Rectal smooth muscle tissue (tissue), 1 donor: ENCODE data around the gene ZRSR2.
"Not testable (repeated sequence)": the region's sequence is repeated elsewhere in the genome, so short reads cannot be mapped to it uniquely, and the experiment has no call there.

Experiments used
- H3K27ac ChIP-seq: one replicate; pipeline ENCODE4 v1.7.0; 2013; ENCODE audit warnings: low read depth, low read length, inconsistent platforms
- H3K27me3 ChIP-seq: one replicate; pipeline ENCODE4 v1.7.0; 2013; ENCODE audit warnings: low read length; ENCODE audit not compliant: control insufficient read depth, insufficient read depth
- H3K36me3 ChIP-seq: one replicate; pipeline ENCODE4 v1.7.0; 2013; ENCODE audit warnings: low read length; ENCODE audit not compliant: control insufficient read depth, insufficient read depth
- H3K4me1 ChIP-seq: one replicate; pipeline ENCODE4 v1.7.0; 2013; ENCODE audit warnings: low read length; ENCODE audit not compliant: control insufficient read depth, insufficient read depth
- H3K4me3 ChIP-seq: one replicate; pipeline ENCODE4 v1.7.0; 2013; ENCODE audit warnings: low read length
- H3K9ac ChIP-seq: one replicate; pipeline ENCODE4 v1.7.0; 2013; ENCODE audit warnings: low read length

Gene ZRSR2

GRCh38 chrX:15759886-15760285, 30.4 kb upstream of the ZRSR2 start:
- H3K4me1 ChIP-seq, H3K4me3 ChIP-seq, H3K36me3 ChIP-seq, H3K9ac ChIP-seq, H3K27ac ChIP-seq, H3K27me3 ChIP-seq: not testable (repeated sequence)

- Histone ChIP-seq H3K27ac (no peak overlapping the region), H3K4me1 (no peaks in the 10 kb centered on the region), H3K9ac (no peak overlapping the region), H3K4me3 (no peak overlapping the region), H3K36me3 (no peaks in the 10 kb centered on the region), H3K27me3 (no peaks in the 10 kb centered on the region)
Observed at GRCh38 chrX:15761564-15762191, 28.6 kb upstream of the ZRSR2 start.

GRCh38 chrX:15769300-15769954, 20.9 kb upstream of the ZRSR2 start:
- H3K36me3 ChIP-seq: no peaks in the 10 kb centered on the region
- no peaks in the 10 kb centered on the region for H3K4me1 ChIP-seq
- H3K27ac ChIP-seq: no peak overlapping the region

GRCh38 chrX:15781961-15782699, 8.2 kb upstream of the ZRSR2 start:
- Histone ChIP-seq H3K4me3 (no peak overlapping the region), H3K27ac (no peak overlapping the region), H3K36me3 (no peaks in the 10 kb centered on the region), H3K4me1 (no peaks in the 10 kb centered on the region), H3K27me3 (no peaks in the 10 kb centered on the region), H3K9ac (no peak overlapping the region)

More at GRCh38 chrX:15769300-15769954, 20.9 kb upstream of the ZRSR2 start:
- no peaks in the 10 kb centered on the region for H3K27me3 ChIP-seq
- no peak overlapping the region for H3K9ac ChIP-seq
- H3K4me3 ChIP-seq: no peak overlapping the region

- H3K4me3 ChIP-seq: no peak overlapping the region
- no peak overlapping the region for H3K27ac ChIP-seq
- no peaks in the 10 kb centered on the region for H3K36me3 ChIP-seq
- H3K9ac ChIP-seq: no peak overlapping the region
- H3K4me1 ChIP-seq: no peaks in the 10 kb centered on the region
- H3K27me3 ChIP-seq: no peaks in the 10 kb centered on the region
Observed at GRCh38 chrX:15785176-15785750, 5.0 kb upstream of the ZRSR2 start.

GRCh38 chrX:15786915-15787314, 3.4 kb upstream of the ZRSR2 start:
- H3K27ac ChIP-seq: no peak overlapping the region
- H3K4me3 ChIP-seq: no peak overlapping the region
- no peaks in the 10 kb centered on the region for H3K27me3 ChIP-seq
- no peaks in the 10 kb centered on the region for H3K4me1 ChIP-seq
- no peaks in the 10 kb centered on the region for H3K36me3 ChIP-seq
- no peak overlapping the region for H3K9ac ChIP-seq

- Histone ChIP-seq H3K36me3 (no peaks in the 10 kb centered on the region), H3K27me3 (no peaks in the 10 kb centered on the region), H3K4me1 (no peaks in the 10 kb centered on the region), H3K4me3 (peak overlapping the region; percentile 76), H3K9ac (peak overlapping the region; percentile 16), H3K27ac (peak overlapping the region; percentile 33)
Observed at GRCh38 chrX:15790769-15791290, 546 bp downstream of the ZRSR2 start.

GRCh38 chrX:15797707-15798106, 7.4 kb downstream of the ZRSR2 start:
- H3K4me1 ChIP-seq: no peaks in the 10 kb centered on the region
- H3K36me3 ChIP-seq: no peaks in the 10 kb centered on the region
- H3K27me3 ChIP-seq: no peaks in the 10 kb centered on the region
- no peak overlapping the region for H3K9ac ChIP-seq
- no peak overlapping the region for H3K27ac ChIP-seq
- H3K4me3 ChIP-seq: no peak overlapping the region

GRCh38 chrX:15804563-15804962, 14.3 kb downstream of the ZRSR2 start:
- no peak overlapping the region for H3K9ac ChIP-seq
- no peaks in the 10 kb centered on the region for H3K4me1 ChIP-seq
- H3K36me3 ChIP-seq: peaks cover 11% of the 10 kb centered on the region
- H3K4me3 ChIP-seq: no peak overlapping the region
- H3K27me3 ChIP-seq: no peaks in the 10 kb centered on the region
- H3K27ac ChIP-seq: no peak overlapping the region

GRCh38 chrX:15808254-15808653, 18.0 kb downstream of the ZRSR2 start:
- H3K9ac ChIP-seq: no peak overlapping the region
- H3K4me3 ChIP-seq: no peak overlapping the region
- no peaks in the 10 kb centered on the region for H3K27me3 ChIP-seq
- H3K36me3 ChIP-seq: peaks cover 16% of the 10 kb centered on the region
- H3K27ac ChIP-seq: no peak overlapping the region
- no peaks in the 10 kb centered on the region for H3K4me1 ChIP-seq

- H3K4me1 ChIP-seq: no peaks in the 10 kb centered on the region
- no peak overlapping the region for H3K27ac ChIP-seq
- H3K27me3 ChIP-seq: no peaks in the 10 kb centered on the region
- peaks cover 15% of the 10 kb centered on the region for H3K36me3 ChIP-seq
- H3K9ac ChIP-seq: no peak overlapping the region
- H3K4me3 ChIP-seq: no peak overlapping the region
Observed at GRCh38 chrX:15812192-15812938, 22.1 kb downstream of the ZRSR2 start.

GRCh38 chrX:15813416-15813815, 23.1 kb downstream of the ZRSR2 start:
- no peaks in the 10 kb centered on the region for H3K4me1 ChIP-seq
- H3K4me3 ChIP-seq: no peak overlapping the region
- H3K36me3 ChIP-seq: peaks cover 15% of the 10 kb centered on the region
- H3K9ac ChIP-seq: no peak overlapping the region
- H3K27ac ChIP-seq: no peak overlapping the region
- no peaks in the 10 kb centered on the region for H3K27me3 ChIP-seq
